GM12865 (cell line): ENCODE measurements around the gene TOMM20.
A peak's percentile ranks its signal among the peaks of the same experiment; 100 is the strongest.

Source experiments
- DNase-seq: peaks from one replicate; pipeline ENCODE4 v3.0.0; 2010; ENCODE audit warnings: low read depth
- H3K4me3 ChIP-seq: 2 replicates; pipeline ENCODE4 v1.5.1; 2011; ENCODE audit warnings: mild to moderate bottlenecking, low read depth, low read length, control low read depth
- CTCF ChIP-seq: IDR thresholded peaks from 2 replicates; pipeline ENCODE4 v1.5.1; 2011; ENCODE audit warnings: low read length, control low read depth, low read depth, inconsistent platforms; ENCODE audit not compliant: insufficient read depth; ENCODE audit errors: missing control alignments

Gene TOMM20

GRCh38 chr1:235136111-235136510, 7.5 kb upstream of the TOMM20 start:
- DNase-seq: no peak
- TF ChIP-seq CTCF: no peak
- H3K4me3 ChIP-seq: no peak overlapping the region

DNA sequence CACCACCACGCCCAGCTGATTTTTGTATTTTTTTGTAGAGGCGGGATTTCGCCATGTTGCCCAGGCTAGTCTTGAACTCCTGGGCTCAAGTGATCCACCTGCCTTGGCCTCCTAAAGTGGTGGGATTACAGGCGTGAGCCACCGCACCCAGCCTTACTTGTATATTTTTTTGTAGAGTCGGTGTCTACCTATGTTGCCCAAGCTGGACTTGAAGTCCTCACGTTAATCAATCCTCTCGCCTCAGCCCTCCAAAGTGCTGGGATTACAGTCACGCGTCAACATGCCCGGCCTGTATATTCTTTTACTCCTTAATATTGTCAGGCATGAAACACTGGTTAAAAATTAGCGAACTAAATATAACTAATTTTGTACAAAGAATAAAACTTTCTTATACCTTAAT, 5.5 kb upstream of the TOMM20 start:
- TF ChIP-seq CTCF: no peak
- no peak for DNase-seq
- H3K4me3 ChIP-seq: no peak overlapping the region

DNA sequence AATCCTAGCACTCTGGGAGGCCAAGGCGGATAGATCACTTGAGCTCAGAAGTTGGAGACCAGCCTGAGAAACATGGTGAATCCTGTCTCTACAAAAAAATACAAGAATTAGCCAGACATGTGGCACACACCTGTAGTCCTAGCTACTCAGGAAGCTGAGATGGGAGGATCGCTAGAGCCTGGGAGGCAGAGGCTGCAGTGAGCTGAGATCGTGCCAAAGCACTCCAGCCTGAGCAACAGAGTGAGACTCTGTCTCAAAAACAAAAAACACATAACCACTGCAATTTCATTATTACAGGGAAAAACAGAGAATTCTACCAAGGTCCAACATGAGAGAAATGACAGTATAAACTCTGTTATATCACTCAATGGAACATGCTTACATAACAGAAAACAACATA, 4.4 kb upstream of the TOMM20 start:
- no peak overlapping the region for H3K4me3 ChIP-seq
- no peak for DNase-seq
- no peak for TF ChIP-seq CTCF

DNA sequence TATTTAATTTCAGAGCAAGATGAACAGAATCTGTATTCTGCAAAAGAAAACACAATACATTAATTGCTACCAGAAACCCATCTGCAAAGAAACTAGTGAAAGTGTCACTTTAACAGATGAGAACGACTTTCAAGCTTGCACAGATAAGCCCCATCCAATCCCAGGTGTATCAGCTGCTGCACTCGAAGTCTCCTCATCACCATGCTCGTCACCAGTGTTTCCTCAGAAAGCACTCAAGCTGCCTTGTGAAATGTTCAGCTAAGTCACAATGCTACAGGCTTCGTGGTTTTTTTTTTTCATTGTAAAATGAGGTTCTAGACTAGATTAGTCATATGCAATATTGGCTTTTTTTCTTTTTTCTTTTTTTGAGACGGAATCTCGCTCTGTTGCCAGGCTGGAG, 3.3 kb upstream of the TOMM20 start:
- no peak overlapping the region for H3K4me3 ChIP-seq
- no peak for TF ChIP-seq CTCF
- no peak for DNase-seq

- H3K4me3 ChIP-seq: no peak overlapping the region
- no peak for DNase-seq
- TF ChIP-seq CTCF: no peak
Measured at GRCh38 chr1:235130766-235131270, 2.2 kb upstream of the TOMM20 start.

- no peak for TF ChIP-seq CTCF
- H3K4me3 ChIP-seq: no peak overlapping the region
- DNase-seq: no peak
Measured at GRCh38 chr1:235129774-235130570, 1.3 kb upstream of the TOMM20 start.

- no peak for TF ChIP-seq CTCF
- peak overlapping the region; percentile 87 for H3K4me3 ChIP-seq
- DNase-seq: peak; percentile 22
Measured at GRCh38 chr1:235127732-235128455, 743 bp downstream of the TOMM20 start.
